ENCODE results near the gene TSG101. TPM values are rescaled to one million over a fixed set of nuclear protein-coding genes. Genes with fewer than 3 reads are reported as not detected.

The TSG101 gene
- total and polyA plus RNA-seq, 10 of the 15 experiments (the other 5 are each of a cell fraction or from before 2014, with no cell fraction given) = 22.3 to 147 (median 84.9) TPM

GRCh38 chr11:18490319-18490718, 36.4 kb downstream of the TSG101 start:
- ATAC-seq (no peak), FAIRE-seq (no peak), DNase-seq (ENCODE audit: low read depth, low spot score) (no peak)
- Histone ChIP-seq H3K9me3 (replicated peaks; ENCODE audit: control insufficient read depth, insufficient read depth, low read length) (no peaks in the 10 kb centered on the region), H3K4me1 (ENCODE audit: control insufficient read depth, insufficient read depth, low read length) (peaks cover 5% of the 10 kb centered on the region), H3K27ac (ENCODE audit: control insufficient read depth, insufficient read depth) (no peak overlapping the region), H3K9ac (ENCODE audit: control insufficient read depth, insufficient read depth, low read length) (no peak overlapping the region), H3K4me3 (no peak overlapping the region), H3K4me2 (ENCODE audit: control insufficient read depth, insufficient read depth) (no peak overlapping the region), H4K20me1 (ENCODE audit: control insufficient read depth, insufficient read depth) (no peaks in the 10 kb centered on the region), H3K27me3 (replicated peaks in 1 of 2; ENCODE audit: control insufficient read depth in 2 of 2, insufficient read depth in 2 of 2, low read length in 1 of 2) (no peaks in the 10 kb centered on the region), H3K36me3 (ENCODE audit: control insufficient read depth in 2 of 2, insufficient read depth in 2 of 2, low read length in 1 of 2) (peaks cover 0 to 16% of the 10 kb centered on the region in 2 experiments; a peak in 2 of 4 replicates), H2AFZ (ENCODE audit: control insufficient read depth, low read depth, low read length) (no peak overlapping the region), H3K79me2 (ENCODE audit: control insufficient read depth, insufficient read depth, low read length) (no peaks in the 10 kb centered on the region)
- in situ Hi-C loops (cut with MboI) = no loop called here
- CTCF ChIA-PET = interaction anchor here (1.0 to 2.1 kb wide), 2 partner anchors 31 to 51 kb away, joined by 4 read pairs; no protein-coding TSS in a partner anchor
- POLR2A ChIA-PET = no interaction called here
- SMC1A ChIA-PET (ENCODE audit: uncharacterized antibody, unreplicated experiment) = interaction anchor here (1.0 to 1.7 kb wide), 3 partner anchors 9 to 246 kb away, joined by 3 to 6 read pairs (median 3); no protein-coding TSS in a partner anchor
- RAD21 ChIA-PET (ENCODE audit: unreplicated experiment) = interaction anchor here (1.4 kb wide), 1 partner anchor 276 kb away, joined by 4 read pairs; no protein-coding TSS in a partner anchor
- WGBS (ENCODE audit: insufficient coverage, insufficient replicate concordance, low lambda C conversion rate, missing lambda C conversion rate) = 58% methylated on average over 1 of the region's 1 CpG
- no TSS peak for BruUV-seq (replicated peaks)
- intact Hi-C loops (cut with micrococcal nuclease; ENCODE audit: unreplicated experiment) = no loop called here
- TF ChIP-seq CBFB (IDR thresholded peaks at IDR 0.05; ENCODE audit: low read depth) = no peak
- no peak for TF ChIP-seq BCL11A (IDR thresholded peaks at IDR 0.05; ENCODE audit: low read depth, low read length)
- no peak for TF ChIP-seq SMAD1 (IDR thresholded peaks at IDR 0.05; ENCODE audit: low read depth, partially characterized antibody)
- TF ChIP-seq ZNF592 (IDR thresholded peaks at IDR 0.05) = no peak
- no peak for TF ChIP-seq KLF5 (IDR thresholded peaks at IDR 0.05; ENCODE audit: partially characterized antibody)
- TF ChIP-seq CHD4 (IDR thresholded peaks at IDR 0.05) = no peak
- no peak for TF ChIP-seq IKZF2 (IDR thresholded peaks at IDR 0.05)
- no peak for TF ChIP-seq BACH1 (IDR thresholded peaks at IDR 0.05; ENCODE audit: borderline replicate concordance)

All from GM12878 (cell line).